GM20431 (cell line): ENCODE measurements around the gene ESRRG.
"Not testable (repeated sequence)": the region's sequence is repeated elsewhere in the genome, so short reads cannot be mapped to it uniquely, and the experiment has no call there.

Experiments used
- in situ Hi-C: fragments of 300-500 bp; cut with MseI, MboI; formaldehyde crosslinking; loops from one replicate; pipeline ENCODE4 v1.15.0; 2020; ENCODE audit warnings: low sequenced_read_pairs; ENCODE audit not compliant: unreplicated experiment

Gene ESRRG

DNA sequence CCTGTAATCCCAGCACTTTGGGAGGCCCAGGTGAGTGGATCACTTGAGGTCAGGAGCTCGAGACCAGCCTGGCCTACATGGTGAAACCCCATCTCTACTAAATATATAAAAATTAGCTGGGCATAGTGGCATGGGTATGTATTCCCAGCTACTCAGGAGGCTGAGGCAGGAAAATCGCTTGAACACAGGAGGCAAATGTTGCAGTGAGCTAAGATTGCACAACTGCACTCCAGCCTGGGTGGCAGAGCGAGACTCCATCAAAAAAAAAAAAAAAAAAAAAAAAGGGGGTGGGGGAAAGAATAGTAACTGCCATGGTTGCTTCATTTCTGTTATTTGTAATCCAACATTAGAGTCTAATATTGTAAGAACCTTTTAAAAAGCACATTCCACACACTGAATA, 193.4 kb downstream of the ESRRG start:
- in situ Hi-C loops = not testable (repeated sequence)

DNA sequence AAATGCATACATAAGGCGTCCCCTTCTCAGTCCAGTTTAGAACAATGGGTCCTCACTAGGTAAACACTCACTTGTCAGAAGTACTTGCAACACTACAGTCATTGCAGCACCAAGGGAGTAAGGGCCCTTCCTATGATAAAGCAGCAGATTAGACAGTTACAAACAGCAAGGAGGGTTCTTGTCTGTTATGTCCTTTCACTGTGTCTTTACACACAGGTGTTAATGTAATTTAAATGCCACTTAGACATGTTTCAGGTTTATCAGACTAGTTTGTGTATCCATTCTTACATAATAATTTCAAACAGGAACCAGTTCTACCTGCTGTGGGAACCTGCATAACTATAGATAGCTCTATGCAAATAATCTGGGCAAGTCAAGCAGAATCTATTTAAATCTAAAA, 194.4 kb downstream of the ESRRG start:
- in situ Hi-C loops = no loop called here

DNA sequence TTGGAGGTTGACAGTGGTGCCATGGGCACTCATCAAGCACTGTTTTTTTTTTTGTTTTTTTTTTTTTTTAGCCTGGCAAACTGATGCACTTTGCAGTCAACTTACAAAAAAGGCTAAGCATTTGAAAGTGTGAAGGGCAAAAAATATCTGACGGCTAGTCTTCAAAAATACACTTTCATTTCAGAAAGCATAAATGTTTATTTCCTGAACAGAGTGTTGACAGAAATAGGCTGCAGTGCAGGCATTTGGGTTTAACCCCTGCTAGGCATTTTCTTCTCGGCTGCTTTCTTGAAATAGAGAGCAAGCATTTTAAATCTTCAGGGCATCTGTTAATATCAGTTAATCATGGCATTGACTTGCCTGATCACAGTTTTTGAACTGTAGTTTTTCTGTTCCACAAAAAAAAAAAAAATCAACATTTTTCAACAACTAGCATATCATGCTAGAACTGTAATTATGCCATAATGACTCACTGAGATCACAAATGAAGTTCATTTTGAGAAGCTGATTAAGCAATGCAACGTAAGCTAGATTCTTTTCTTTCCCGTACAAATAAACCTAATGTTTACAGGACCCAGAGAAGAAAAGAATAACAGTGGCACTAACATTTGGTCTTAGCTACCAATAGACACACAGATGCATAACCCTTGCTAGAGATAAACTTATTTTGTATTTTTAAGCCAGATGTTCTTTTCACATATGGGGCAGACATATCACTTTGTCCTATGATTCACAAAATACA, 199.6 kb downstream of the ESRRG start:
- in situ Hi-C loops = no loop called here

DNA sequence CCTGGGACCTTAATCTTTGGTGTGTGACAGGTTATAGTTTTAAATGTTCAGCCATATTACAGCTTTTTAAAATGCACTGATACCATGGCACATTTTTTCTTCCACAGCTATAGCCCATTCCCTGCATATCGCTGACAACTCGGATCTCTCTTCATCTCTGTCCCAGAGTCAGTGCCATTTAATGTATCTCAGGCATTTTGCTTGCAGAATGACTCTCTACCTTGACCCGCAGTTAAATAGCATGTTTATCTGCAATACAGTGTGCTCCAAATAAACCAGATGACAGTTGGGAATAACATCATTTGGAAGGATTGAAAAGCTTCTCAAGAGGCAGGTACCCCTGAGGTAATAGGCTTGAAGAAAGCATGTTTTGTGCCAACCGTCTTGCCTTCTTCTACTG, 200.2 kb downstream of the ESRRG start:
- in situ Hi-C loops = no loop called here

DNA sequence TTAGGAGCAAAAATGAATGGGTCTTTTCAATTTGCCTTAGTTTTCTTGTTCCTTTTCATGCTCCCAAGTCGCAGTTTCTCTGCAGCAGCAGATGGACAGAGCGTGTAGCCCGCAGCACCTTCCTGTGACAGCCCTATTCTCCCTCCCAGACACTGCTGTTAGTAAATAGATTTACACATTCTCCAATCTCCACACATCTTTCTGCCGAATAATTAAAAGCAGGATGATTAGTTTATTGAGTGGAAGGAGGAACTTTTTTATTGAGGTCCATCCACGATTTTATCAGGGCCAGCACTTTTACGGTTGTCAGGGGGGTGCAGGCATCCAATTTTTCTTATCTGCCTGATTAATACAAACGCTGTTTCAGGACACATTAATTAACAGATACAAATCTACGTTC, 201.8 kb downstream of the ESRRG start:
- in situ Hi-C loops = no loop called here

DNA sequence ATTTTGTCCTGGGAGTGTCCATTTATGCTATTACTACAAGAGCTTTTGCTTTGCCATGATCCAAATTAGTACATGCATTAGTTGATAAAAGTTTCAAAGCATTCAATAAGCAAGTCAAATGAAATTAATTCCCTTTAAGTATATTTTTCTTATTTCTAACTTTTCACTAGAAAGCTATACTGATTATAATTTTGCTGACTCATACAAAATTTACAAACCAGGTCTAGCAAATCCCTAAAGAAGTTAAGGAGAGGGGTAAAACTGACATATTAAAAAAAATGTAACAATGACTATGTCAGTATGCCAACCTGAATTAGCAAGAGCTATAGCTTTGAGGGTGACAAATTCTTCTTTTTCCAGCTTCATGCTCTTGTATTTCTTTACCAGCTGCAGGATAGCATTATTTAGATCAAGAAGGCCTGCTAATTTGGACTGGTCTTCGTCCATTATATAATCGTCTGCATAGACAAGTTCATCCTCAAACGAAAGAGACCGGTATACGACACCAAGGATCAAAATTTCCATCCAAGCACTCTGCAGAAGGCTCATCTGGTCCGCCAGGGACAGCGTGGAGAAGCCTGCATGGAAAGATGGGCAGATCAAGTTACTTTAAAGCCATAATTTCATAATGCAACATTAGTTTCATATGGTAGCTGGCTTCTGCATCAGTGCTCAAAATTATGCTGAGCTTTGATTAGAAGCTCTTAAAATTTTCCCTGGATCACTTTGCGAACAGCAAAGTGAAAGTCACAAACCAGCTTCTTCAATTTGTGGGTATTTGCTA, 204.2 kb downstream of the ESRRG start:
- in situ Hi-C loops = no loop called here

DNA sequence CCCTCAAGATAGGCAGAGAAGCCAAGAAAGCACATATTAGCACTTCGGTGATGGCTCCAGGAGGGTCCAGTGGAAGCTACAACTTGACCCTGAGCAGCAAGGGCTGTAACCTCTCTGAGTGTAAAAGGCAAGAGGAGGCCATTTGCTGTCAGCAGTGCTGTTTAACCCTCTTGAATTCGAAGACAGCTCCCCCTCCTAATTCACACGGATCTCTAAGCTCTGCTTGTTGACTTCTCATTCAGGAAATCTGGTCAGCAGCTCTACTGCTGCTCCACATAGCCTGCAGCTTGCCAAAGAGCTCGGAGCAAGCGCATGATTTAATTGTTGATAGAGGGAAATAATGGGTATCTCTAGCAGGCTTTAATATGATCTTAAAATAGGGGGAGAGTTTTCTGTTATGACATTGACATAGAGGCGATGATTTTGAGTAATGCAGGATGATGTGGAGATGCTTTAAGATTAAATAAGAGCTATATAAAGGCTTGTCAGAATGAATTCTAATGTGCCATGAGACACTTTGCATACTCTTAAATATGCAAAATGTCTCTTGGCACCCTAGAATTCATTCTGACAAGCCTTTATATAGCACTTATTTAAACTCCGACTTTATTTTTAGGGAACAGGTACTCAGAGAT, 220.6 kb downstream of the ESRRG start:
- in situ Hi-C loops = no loop called here

DNA sequence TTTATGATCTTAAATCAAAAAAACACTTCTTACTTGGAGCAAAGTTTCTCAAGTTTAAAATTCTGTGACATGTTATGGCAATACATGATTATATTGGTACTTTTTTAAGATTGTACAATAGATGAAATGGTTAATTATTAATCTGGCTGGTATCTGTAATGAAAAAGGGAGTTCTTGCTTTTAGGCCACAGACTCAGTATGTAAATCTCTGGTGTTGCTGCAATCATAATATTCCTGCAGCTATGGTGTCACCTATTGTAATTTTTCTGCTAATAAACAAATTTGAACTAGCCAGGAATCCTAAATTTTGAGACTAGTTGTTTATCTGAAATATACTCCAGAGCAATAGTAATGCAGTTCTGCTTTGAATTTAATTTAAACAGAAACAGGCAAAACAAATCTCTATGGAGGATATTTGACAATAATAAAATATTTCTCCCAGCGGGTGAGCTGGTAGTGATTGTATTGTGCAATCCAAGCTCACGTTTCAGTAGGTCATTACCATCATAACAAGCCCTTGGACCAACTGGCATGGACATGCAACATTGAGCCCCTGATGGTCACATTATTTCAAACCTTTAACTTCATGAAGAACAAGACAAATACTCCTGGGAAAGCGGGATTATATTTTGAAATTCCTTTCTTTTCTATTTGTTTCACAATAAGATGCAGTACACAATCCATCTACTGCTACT, 222.8 kb downstream of the ESRRG start:
- in situ Hi-C loops = no loop called here

DNA sequence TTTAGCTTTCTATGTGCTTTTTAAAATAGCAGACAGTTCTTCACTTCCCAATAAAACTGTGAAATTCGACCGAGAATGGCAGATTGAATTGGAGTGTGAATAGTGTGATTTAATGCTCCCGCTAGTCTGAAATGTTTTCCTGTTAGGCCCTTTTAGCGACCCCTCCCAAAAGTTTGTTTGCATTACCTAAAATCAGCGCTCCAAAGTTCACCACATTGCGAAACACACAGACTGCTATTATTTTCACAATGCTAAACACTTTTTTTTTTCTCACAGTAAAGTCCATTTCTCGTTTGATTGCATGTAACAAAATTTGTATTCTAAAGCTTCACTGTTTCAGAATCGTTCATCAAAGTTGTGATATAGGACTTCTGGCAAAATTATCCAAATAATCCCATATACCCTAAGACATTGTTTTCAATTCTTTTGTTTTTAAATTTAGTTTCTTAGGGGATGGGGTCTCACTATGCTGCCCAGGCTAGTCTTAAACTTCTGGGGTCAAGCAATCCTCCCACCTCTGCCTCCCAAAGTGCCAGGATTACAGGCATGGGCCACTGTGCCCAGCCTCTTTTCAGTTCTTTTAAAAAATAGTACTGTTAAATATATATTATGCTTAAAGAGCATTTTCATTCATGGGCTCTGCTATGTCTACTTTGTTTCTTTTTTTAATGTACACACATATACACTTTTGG, 223.5 kb downstream of the ESRRG start:
- in situ Hi-C loops = no loop called here

DNA sequence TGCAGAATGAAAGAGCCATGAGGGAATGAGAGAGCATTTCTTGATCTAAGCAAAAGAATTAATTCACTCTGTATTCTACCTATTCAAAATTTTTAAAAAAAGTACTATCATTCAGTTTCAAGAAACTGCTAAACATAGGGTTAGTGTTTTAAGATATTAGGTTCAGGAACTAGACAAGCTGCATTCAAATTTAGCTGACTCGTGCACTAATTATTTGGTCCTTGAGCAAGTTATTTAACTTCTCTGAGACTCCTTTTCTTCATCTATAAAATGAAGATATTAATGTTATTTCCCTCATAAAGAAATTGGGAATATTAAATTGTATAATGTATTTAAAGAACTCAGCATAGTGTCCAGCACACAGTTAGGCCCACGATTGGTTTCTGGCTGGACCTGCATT, 225.0 kb downstream of the ESRRG start:
- in situ Hi-C loops = no loop called here

DNA sequence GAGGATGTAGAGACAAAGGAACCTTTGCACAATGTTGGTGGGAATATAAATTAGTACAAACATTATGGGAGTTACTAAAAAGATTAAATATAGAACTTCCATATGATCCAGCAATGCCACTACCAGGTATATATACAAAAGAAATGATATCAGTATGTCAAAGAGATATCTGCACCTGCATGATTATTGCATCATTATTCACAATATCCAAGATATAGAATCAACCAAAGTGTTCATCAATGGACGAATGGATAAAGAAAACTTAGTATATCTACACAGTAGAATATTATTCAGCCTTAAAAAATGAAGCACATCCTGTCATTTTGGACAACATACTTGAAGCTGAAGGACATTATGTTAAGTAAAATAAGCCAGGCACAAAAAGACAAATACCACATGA, 238.2 kb downstream of the ESRRG start:
- in situ Hi-C loops = no loop called here

DNA sequence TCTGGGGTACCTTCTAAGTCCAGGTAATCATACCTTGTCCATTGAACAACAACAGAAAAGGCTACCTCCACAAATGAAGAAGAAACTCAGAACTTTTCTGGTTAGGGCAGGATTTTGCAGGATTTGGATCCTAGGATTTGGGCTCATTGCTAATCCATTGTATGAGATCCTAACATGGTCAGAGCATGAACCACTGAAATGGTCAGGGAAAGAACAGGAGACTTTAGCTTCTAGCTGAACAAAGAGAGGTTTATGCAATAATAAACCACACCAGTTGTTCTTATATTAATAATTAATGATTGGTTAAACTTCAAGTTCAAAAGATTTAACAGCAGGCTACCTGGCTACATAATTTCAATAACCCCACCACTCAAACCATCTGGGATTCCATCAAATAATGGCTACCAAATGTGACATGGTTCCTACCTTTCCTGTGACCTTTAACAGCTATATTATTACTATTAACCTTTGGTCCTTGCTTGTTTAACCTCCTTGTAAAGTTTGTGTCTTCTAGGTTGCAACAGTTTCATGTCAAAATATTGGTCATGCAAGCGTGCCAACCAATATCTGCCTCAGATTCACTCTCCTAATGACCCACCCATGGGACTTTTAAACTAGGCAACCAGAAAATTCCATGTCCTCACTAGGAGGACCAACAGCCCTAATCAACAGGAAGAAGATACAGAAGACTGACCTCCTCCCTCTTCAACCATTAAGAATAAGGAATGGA, 239.4 kb downstream of the ESRRG start:
- in situ Hi-C loops = no loop called here

DNA sequence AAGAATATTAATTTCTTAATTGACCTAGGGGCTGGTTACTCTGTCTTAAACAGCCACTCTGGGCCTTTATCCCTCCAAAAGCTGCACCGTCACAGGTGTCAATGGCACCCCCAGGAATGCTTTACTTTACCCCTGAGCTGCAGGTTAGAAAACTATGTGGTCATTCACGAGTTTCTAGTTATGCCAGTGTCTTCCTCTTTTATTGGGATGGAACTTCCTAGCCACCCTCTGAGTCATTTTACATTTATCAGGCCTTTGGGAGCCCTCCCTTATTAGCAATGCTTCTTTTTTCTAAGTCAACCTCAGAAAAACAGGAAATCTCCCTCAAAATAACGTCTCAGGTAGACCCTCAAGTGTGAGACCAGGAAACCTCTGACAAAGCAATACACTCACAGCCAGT, 240.6 kb downstream of the ESRRG start:
- in situ Hi-C loops = no loop called here

DNA sequence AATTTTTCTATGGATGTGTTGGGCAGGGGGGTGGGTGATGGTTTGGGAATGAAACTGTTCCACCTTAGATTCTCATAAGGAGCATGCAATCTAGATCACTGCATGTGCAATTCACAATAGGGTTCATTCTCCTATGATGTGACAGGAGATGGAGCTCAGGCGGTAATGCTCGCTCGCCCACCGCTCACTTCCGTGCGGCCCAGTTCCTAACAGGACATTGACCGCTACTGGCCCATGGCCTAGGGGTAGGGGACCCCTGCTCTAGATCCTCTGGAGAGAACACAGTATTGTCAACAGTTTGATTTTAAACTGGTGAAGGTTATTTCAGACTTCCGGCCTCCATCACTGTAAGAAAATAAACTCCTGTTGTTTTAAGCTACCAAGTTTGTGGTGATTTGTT, 245.0 kb downstream of the ESRRG start:
- in situ Hi-C loops = no loop called here

DNA sequence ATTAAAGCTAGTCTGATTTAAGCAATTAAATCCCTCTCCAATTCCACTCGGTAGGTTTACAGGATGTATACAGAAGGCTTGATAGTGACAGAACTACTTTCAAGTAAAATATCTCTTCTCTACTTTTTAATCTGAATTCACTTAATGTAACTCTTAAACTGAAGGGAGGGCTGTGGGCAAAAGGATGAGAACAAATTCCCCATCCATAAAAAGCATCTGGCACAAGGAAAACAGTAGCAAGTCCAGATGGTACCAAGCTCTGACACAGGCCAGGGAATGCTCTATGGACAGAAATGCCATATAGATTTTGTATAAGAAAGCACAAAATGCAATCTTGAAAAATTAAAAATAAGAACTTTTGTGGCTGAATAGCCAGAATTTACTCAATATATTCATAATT, 246.9 kb downstream of the ESRRG start:
- in situ Hi-C loops = no loop called here

DNA sequence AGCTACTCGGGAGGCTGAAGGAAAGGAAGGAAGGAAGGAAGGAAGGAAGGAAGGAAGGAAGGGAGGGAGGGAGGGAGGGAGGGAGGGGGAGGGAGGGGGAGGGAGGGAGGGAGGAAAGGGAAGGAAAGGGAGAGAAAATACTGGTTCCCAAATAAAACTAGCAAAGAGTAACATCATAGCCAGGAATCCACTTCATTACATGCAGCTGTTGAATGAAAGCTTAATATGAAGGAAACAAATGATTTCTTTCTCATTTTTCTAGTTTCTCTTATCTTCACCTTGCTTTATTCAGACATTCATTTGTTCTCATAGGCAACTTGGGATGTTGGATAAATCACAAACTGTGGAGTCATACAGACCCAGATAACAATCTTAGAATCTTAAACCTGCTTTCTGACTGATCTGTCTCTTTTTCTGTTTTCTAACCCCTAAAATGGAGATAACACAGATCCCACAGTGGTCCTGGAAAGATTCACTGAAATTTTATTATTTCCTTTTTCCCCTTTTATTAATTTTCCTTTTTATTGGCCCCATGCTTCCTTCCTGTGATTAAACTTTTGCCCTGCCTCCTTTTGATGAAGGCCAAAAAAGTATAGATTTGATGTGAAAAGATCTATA, 247.5 kb downstream of the ESRRG start:
- in situ Hi-C loops = no loop called here

DNA sequence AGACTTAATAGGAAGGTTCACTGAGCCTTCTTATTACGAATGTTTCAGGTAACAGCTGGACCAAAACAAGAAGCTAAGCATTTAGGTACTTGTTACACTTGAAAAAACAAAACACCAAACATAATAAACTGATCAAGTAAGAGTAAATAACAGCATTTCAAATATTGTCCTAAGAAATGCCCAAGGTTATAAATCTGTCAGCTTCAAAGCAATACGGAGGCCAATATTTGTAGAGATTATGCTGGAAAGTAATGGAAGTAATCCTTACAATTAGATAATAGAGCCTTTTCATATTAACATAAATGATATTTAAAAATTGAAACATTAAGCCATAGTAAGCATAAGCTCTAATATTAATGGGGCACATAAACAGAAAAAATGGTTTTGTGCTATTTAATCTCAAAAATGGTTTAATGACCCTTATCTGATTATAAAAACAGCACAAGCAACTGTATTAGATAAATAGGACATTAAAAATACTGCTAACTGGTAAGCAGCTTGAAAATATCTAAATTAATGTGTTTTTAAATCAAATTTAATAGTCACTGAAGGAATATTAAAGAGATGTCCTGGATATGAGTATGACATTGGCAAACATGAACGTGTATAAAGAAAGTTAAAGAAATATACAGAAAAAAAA, 256.9 kb downstream of the ESRRG start:
- in situ Hi-C loops = no loop called here

DNA sequence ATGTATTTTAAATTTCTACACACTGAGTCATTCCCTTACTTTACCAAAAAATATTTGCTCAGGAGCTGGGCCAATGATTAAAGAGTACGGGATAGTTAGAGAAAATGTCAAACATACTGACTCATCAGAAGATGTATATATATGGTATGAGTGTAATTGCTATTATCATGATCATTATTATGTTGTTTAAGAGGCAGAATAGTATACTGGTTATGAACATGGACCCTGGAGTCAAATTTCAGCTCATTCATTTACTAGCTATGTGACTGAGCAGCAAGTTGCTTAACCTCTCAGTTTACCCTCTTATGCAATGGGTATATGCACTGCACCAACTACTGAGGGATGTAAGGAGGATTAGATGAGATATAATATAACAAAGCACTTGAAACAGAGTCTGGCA, 258.7 kb downstream of the ESRRG start:
- in situ Hi-C loops = no loop called here
